Stimulated activated CD4-positive, alpha-beta T cell treated with anti-CD3 and anti-CD28 coated beads, Interleukin-15, amount 100 ng/mL, for 48 hours (primary cell): ENCODE measurements around the gene ASPHD2.

Source experiments
- DNase-seq, 2 donors: peaks; one replicate each; pipeline ENCODE4 v3.0.0-alpha.2; 2020; ENCODE audit warnings: low read depth in 2 of 2

Gene ASPHD2

GRCh38 chr22:26446808-26447515, 17.9 kb downstream of the ASPHD2 start:
- no peak for DNase-seq

DNA sequence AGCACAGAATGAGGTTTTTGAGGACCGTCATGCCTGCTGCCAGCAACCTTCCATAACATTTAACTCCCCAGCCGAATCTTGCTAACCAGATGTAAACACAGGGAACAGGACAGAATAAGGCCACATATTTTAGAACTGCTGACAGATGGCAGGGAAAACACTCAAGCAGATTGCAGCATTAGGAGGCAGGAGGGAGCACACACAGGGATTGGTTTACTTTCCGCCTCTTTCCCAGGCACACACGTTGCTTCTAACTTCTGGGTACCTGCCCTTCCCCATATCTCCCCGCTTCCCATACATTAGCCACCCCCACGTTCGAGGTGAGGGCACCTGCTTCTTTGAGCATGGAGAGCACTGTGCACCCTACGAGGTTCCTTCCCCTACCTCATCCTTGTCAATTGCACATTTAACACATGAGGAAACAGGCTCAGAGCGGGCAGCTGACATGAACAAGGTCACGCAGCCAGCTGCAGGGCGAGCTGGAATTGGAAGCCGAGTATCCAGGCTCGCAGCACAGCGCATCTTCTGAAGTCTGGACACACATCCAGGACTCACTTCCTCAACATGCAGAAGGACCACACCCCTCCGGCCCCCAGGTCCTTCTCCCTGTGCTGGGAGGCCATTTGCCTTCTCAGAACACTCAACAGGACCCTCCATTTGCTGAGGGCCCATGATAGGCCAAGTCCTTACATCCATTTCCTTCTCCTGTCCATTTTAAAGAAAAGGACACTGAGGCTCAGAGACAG, 18.7 kb downstream of the ASPHD2 start:
- no peak for DNase-seq

DNA sequence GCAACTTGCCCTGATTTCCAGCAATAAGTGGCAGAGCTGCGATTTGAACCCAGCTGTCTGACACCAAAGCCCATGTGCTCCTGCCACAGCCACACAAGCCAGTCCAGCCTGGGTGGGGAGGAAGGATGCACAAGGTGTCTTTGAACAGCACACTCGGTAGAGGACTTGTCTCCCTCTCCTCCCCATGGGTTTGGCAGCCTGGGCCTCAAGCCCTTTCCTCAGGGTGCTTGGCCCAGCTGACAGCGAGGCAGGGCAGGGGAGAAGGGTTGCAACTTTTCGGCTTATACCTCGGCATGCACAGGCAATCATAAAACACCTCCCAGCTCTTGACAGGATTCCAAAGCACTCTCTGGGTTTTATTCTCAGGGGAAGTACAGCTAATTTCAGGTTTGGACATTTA, 19.3 kb downstream of the ASPHD2 start:
- DNase-seq, result no peak

DNA sequence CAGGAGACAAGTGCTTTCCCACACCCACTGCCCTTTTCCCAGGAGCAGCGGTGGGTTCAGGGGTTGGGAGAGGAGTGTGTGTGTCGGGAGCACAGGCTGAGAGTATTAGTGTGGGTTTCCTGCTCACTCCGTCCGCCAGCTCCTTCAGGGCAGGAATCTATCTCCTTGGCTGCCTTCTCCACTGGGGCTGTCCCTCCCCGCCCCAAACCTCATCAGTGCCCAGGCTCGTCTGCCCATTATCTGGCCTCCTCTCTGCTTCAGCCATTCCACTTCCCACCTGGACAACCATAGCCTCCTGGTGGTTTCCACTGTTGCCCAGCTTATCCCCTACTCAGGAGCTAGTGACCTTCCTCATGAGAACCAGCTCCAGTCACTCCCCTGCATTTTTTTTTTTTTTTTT, 19.9 kb downstream of the ASPHD2 start:
- DNase-seq, result no peak

- no peak for DNase-seq
These were observed 21.6 kb downstream of the ASPHD2 start for GRCh38 chr22:26450453-26451185.

- DNase-seq, result no peak
These were observed 23.4 kb downstream of the ASPHD2 start for GRCh38 chr22:26452236-26453016.

- no peak for DNase-seq
These were observed 24.2 kb downstream of the ASPHD2 start for GRCh38 chr22:26453216-26453615.

DNA sequence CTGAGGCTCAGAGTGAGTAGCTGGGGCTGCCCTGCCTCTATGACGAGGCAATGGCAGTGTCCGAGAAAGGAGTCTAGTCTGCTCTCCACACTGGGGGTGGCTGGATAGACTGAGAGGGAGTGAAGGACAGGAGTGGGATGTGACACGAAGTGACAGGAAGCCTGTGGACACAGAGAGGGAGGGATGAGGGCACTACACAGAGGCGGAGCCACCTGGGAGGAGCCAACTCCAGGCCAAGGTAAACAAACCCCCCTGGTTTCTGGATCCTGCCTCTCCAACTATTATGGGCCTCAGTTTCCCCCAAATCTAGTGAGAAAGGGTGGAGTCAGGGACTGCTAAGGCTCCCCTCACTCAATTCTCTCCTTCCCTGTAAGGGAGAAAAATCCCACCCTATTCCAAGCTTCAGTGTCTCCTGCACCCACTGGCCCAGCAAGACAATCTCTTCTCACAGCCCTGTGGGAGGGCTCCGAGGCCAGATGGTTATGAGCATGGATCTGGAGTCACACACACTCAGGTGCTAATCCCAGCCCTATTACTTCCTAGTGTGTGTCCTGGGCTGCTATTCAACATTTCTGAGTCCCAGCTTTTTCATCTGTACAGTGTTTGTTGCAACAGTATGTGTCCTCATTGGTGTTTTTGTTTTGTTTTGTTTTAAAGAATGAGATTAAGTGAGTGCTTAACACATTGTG, 24.9 kb downstream of the ASPHD2 start:
- DNase-seq, result no peak

DNA sequence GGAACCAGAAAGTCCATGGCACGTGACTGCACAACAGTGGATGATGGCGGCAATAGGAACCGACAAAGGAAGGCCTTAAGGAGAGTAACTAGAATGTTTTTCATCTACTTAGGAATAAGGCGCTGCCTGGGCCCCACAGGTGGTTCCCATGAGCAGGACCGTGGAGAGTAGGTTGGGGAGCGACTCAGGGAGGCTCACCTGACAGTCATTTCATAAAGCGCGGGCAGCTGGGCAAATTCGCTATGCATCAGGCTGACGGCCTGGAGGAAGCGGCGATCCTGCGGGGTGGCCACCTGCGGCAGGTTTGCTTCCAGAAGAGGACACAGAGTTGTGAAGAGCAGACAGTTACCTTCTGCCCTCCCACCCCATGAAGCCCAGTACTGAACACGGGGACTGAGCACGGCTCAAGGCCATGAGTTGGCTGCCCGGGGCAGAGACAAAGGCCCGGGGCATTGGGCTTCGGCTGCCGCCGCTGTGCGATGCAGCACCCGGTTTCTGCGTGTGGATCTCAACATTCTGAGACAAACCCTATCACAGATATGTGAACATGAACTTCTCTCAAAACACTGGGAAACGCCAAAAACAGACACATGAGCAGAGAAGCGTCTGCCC, 28.7 kb downstream of the ASPHD2 start:
- DNase-seq, result no peak

DNA sequence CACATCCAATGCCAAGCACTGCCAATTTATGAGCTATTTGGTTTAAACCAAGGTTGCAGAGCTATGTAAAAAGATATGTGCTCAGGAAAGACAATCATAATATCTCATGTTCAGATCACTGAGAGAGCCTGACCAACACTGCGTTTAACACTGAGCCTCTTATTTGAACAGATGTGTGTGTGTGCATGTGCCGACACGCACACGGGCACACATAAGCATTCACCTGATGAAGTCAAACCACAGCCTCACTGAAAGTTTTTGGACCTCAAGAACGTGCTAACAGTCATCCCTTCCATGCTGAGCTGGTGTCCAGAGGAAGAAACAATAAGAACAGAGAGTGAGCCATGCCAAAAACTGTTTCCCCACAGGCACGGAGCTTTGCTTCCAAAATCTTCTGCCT, 31.1 kb downstream of the ASPHD2 start:
- DNase-seq, result no peak

- DNase-seq, result no peak
These were observed 32.2 kb downstream of the ASPHD2 start for GRCh38 chr22:26461188-26461810.

- no peak for DNase-seq
These were observed 33.0 kb downstream of the ASPHD2 start for GRCh38 chr22:26462051-26462450.

GRCh38 chr22:26462641-26463040, 33.6 kb downstream of the ASPHD2 start:
- DNase-seq, result no peak

DNA sequence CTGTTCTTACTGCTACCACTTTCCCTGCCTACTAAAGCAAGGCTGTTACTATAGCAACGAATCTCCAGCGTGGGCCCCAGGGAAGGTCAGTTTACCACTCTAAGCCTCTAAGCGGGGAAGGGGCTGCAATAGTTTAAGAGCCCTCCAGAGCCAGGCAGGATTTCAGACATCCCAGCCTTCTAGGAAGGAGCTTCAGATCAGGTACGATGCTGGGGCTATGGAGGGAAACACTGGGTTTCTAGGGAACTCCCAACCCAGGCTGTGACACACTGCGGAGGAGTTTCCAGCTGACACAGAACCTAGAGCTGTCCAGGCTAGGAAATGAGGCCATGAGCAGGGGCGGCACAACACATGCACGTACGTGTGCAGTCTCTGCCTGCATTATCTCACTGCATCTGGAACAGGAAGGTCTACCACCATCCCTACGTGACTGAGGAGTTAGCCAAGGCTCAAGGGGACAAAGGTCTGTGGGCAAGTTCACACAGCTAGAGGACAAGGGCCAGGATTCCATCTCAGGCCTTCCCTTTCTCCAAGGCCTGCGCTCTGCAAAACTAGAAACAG, 34.1 kb downstream of the ASPHD2 start:
- no peak for DNase-seq

- DNase-seq, result no peak
These were observed 34.6 kb downstream of the ASPHD2 start for GRCh38 chr22:26463688-26464087.

GRCh38 chr22:26464312-26464711, 35.3 kb downstream of the ASPHD2 start:
- DNase-seq, result no peak

GRCh38 chr22:26466196-26466595, 37.1 kb downstream of the ASPHD2 start:
- DNase-seq, result no peak

DNA sequence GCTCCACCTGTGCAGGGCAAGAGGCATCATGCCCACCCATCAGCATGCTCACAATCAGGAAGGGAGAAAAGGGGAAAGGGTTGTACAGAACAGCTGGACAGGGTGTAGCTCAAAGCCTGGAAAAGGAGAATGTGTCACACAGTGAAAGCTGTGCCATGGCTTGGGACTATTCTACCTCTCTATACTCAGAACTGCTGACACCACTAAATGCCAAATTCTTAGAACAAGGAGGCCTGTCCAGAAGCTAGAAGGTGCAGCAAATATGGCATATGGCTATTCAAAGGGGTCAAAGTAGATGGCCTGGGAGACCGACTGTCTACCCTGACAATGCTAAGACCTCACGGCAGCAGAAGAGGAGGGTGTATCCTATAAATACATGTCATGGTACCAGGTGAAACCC, 41.7 kb downstream of the ASPHD2 start:
- no peak for DNase-seq

DNA sequence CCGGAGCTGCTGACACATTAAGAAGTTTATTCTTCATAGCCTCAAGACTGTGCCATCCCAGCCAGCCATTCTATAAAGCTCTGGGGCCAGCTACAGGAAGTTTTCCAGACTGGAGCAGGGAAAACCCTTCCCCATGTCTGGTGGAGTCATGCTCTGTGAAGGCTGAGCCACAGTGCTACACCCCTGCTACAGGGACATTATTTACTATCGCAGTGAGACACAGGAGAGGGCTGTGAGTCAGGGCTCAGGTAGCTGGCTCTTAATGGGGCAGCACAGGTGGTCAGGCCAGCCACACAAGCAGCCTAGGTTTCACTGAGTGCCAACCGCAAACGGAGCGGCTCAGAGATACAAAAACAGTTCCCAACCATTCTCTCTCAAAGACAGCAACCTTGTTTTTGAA, 42.5 kb downstream of the ASPHD2 start:
- DNase-seq, result no peak

DNA sequence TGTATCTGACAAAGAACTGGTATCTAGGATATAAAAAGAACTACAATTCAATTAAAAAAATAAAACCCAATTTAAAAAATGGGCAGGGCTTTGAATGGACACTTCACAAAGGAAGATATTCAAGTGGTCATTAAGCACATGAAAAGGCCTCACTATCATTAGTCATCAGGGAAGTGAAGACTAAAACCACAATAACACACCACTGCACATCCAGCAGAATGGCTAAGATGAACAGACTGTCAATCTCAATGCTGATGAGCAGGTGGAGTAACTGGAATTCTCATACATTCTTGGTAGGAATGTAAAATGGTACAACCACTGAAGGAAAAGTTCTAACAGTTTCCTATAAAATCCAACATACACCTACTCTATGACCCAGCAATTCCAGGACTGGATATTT, 45.6 kb downstream of the ASPHD2 start:
- no peak for DNase-seq
